Body of pancreas (tissue), 4 donors: Measurements from ENCODE around the gene MIA. TPM values are rescaled to one million over a fixed set of nuclear protein-coding genes. Genes with fewer than 3 reads are reported as not detected.
A peak's percentile ranks its signal among the peaks of the same experiment; 100 is the strongest.

Source experiments
- ATAC-seq: fragments of 150-250 bp; one replicate; pipeline ENCODE4 v1.9.1; 2016
- DNase-seq, 4 donors: peaks; one replicate each; pipeline ENCODE4 v3.0.0-alpha.2; 2019
- H3K27ac ChIP-seq, 4 donors: fragments of 200-600 bp; sonication (generic); 1 replicate in 3 of 4; 2 replicates in 1 of 4; pipeline versions ENCODE4 v1.5.1 to v1.6.1; 2016 to 2019; ENCODE audit warnings: mild to moderate bottlenecking in 1 of 4, mixed read lengths in 1 of 4, moderate library complexity in 1 of 4
- H3K27me3 ChIP-seq, 2 donors: fragments of 200-600 bp; sonication (generic); one replicate each; pipeline ENCODE4 v1.6.0; 2016; ENCODE audit warnings: mild to moderate bottlenecking in 1 of 2
- H3K36me3 ChIP-seq, 2 donors: fragments of 200-600 bp; sonication (generic); replicated peaks in 1 of 2; 2 replicates each; pipeline ENCODE4 v1.5.1; 2016; ENCODE audit warnings: low read depth in 2 of 2; ENCODE audit not compliant: insufficient read depth in 1 of 2
- H3K4me1 ChIP-seq: fragments of 200-600 bp; sonication (generic); one replicate; pipeline ENCODE4 v1.6.0; 2016
- H3K4me3 ChIP-seq, 2 donors: fragments of 200-600 bp; sonication (generic); 1 replicate in 1 of 2; 2 replicates in 1 of 2; pipeline ENCODE4 v1.5.1; 2016 to 2019
- H3K9me3 ChIP-seq, 3 donors: fragments of 200-600 bp; sonication (generic); 1 replicate in 2 of 3; 2 replicates in 1 of 3; pipeline ENCODE4 v1.5.1; 2016
- CTCF ChIP-seq, 7 experiments: fragments of 450-650 bp in 4 of 7; fragments of 200-600 bp in 3 of 7; sonication (generic) in 3 of 7; IDR thresholded peaks; one replicate each; pipeline ENCODE4 v1.5.1; 2016 to 2019; ENCODE audit warnings: antibody characterized with exemption in 7 of 7
- POLR2A ChIP-seq, 3 donors: fragments of 450-650 bp; IDR thresholded peaks; one replicate each; pipeline ENCODE4 v1.6.1; 2016; ENCODE audit warnings: antibody characterized with exemption in 3 of 3, mild to moderate bottlenecking in 2 of 3
- WGBS, 2 donors: methylation state at CpG; one replicate each; pipeline ENCODE4 v1.1.5; 2017; 5-methylcytosine and 5-hydroxymethylcytosine counted together
- intact Hi-C: fragments of 100-400 bp; cut with DNase I; formaldehyde crosslinking; loops from one replicate; pipeline ENCODE4 v1.15.1; 2023
- total RNA-seq, 2 donors: library from RNA; depleted of rRNA; stranded (reverse); fragments of >200 nt; gene quantifications; one replicate each; pipeline ENCODE4 v1.1.0, GENCODE V29; 2016

The MIA gene
- total RNA-seq, 2 donors from 2014 or later: 5.9 TPM; not detected in 1

- WGBS, 2 donors: 7 to 8% methylated on average over 23 to 28 of the region's 28 CpGs
- peak in 6 of 7 experiments; percentile 13 to 73 (median 52) for TF ChIP-seq CTCF (IDR thresholded peaks at IDR 0.05)
- peak in 2 of 3 donors; percentile 48 to 51 for TF ChIP-seq POLR2A (IDR thresholded peaks at IDR 0.05)
- Histone ChIP-seq H3K27ac (peak overlapping the region; percentile 86 to 96 (median 91)), H3K9me3 (no peaks in the 10 kb centered on the region), H3K4me1 (peaks cover 40% of the 10 kb centered on the region), H3K36me3 (no peaks in the 10 kb centered on the region), H3K4me3 (peak overlapping the region in 1 of 2 donors; percentile 8), H3K27me3 (no peaks in the 10 kb centered on the region)
- intact Hi-C loops: no loop called here
- ATAC-seq (peak; percentile 30), DNase-seq (peak; percentile 72 to 87 (median 78))
Observed at GRCh38 chr19:40797963-40798682, 22.8 kb downstream of the MIA start.

GRCh38 chr19:40798683-40799557, 23.6 kb downstream of the MIA start, which contains the start of gene EGLN2:
EGLN2 (plus strand) TSS chr19:40799191; CDS start chr19:40800573, 1,382 bp downstream.
- Histone ChIP-seq H3K27me3 (no peaks in the 10 kb centered on the region), H3K9me3 (no peaks in the 10 kb centered on the region), H3K27ac (peak within 1 kb of the TSS; percentile 86 to 96 (median 91)), H3K4me3 (peak within 1 kb of the TSS; percentile 80 to 86), H3K4me1 (peaks cover 48% of the 10 kb centered on the region), H3K36me3 (no peaks in the 10 kb centered on the region)
- DNase-seq (peak; percentile 100), ATAC-seq (peak; percentile 91)
- peak in 1 of 7 experiments; percentile 1 for TF ChIP-seq CTCF (IDR thresholded peaks at IDR 0.05)
- TF ChIP-seq POLR2A (IDR thresholded peaks at IDR 0.05): peak; percentile 43 to 63 (median 59)
- 0 to 1% methylated on average over 29 to 107 of the region's 110 CpGs for WGBS, 2 donors
- intact Hi-C loops: no loop called here

GRCh38 chr19:40799558-40800338, 24.4 kb downstream of the MIA start:
- intact Hi-C loops: no loop called here
- ATAC-seq: no peak

More at GRCh38 chr19:40799558-40800338, 24.4 kb downstream of the MIA start:
- TF ChIP-seq CTCF (IDR thresholded peaks at IDR 0.05): no peak
- no peak for TF ChIP-seq POLR2A (IDR thresholded peaks at IDR 0.05)
- peaks cover 57% of the 10 kb centered on the region for H3K4me1 ChIP-seq
- WGBS, 2 donors: 3 to 4% methylated on average over 36 to 39 of the region's 40 CpGs
- H3K4me3 ChIP-seq: peak overlapping the region; percentile 80 to 86
- H3K36me3 ChIP-seq: no peaks in the 10 kb centered on the region
- peak overlapping the region; percentile 86 to 96 (median 91) for H3K27ac ChIP-seq
- no peaks in the 10 kb centered on the region for H3K27me3 ChIP-seq
- no peaks in the 10 kb centered on the region for H3K9me3 ChIP-seq
- DNase-seq: peak in 2 of 4 donors; percentile 42 to 43
